ENCODE results near the gene RASSF10.

DNA sequence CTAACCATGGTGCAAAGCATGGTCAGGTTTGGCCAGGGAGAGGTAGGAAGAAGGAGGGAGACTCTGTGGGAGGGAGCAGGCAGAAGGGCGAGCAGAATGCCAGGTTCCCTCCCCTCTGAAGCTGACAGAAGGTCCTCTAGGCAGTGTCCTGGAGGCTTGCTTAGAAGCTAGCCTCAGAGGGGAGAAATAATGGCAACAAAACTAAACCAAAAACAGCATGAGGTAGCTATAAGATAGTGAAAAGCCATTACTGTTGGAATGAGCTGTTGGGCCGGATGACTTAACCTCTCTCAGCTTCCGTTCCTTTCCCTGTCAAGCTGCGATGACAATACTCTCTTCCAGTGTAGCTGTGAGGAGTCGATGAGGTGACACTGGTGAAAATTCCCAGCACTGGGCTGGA lies 36.6 kb downstream of the RASSF10 start:
- TF ChIP-seq, protein P1, sequence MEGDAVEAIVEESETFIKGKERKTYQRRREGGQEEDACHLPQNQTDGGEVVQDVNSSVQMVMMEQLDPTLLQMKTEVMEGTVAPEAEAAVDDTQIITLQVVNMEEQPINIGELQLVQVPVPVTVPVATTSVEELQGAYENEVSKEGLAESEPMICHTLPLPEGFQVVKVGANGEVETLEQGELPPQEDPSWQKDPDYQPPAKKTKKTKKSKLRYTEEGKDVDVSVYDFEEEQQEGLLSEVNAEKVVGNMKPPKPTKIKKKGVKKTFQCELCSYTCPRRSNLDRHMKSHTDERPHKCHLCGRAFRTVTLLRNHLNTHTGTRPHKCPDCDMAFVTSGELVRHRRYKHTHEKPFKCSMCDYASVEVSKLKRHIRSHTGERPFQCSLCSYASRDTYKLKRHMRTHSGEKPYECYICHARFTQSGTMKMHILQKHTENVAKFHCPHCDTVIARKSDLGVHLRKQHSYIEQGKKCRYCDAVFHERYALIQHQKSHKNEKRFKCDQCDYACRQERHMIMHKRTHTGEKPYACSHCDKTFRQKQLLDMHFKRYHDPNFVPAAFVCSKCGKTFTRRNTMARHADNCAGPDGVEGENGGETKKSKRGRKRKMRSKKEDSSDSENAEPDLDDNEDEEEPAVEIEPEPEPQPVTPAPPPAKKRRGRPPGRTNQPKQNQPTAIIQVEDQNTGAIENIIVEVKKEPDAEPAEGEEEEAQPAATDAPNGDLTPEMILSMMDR (optimal IDR thresholded peaks at IDR 0.05 in 1 of 3, IDR thresholded peaks at IDR 0.05 in 1 of 3, conservative IDR thresholded peaks at IDR 0.05 in 1 of 3; ENCODE audit: extremely low read depth in 1 of 3, insufficient read depth in 2 of 3, low read length in 3 of 3), result no peak
- no peak for TF ChIP-seq EZH2 (IDR thresholded peaks at IDR 0.05; ENCODE audit: low read length)

All from keratinocyte (primary cell).